Mucosa of rectum (tissue), 2 donors: ENCODE data around the gene GSS.
"Not testable (repeated sequence)": the region's sequence is repeated elsewhere in the genome, so short reads cannot be mapped to it uniquely, and the experiment has no call there.

Experiments used
- H3K27ac ChIP-seq, 2 donors: one replicate each; pipeline ENCODE4 v1.7.0; 2013; ENCODE audit warnings: inconsistent platforms in 2 of 2, low read depth in 2 of 2, low read length in 2 of 2
- H3K27me3 ChIP-seq, 2 donors: one replicate each; pipeline ENCODE4 v1.7.0; 2013; ENCODE audit warnings: low read length in 2 of 2; ENCODE audit not compliant: control insufficient read depth in 2 of 2, insufficient read depth in 2 of 2
- H3K36me3 ChIP-seq, 2 donors: one replicate each; pipeline ENCODE4 v1.7.0; 2013; ENCODE audit warnings: low read length in 2 of 2; ENCODE audit not compliant: control insufficient read depth in 2 of 2, insufficient read depth in 2 of 2
- H3K4me1 ChIP-seq, 2 donors: one replicate each; pipeline ENCODE4 v1.7.0; 2013; ENCODE audit warnings: low read length in 2 of 2, mild to moderate bottlenecking in 1 of 2; ENCODE audit not compliant: control insufficient read depth in 2 of 2, insufficient read depth in 2 of 2
- H3K4me3 ChIP-seq, 2 donors: one replicate each; pipeline ENCODE4 v1.7.0; 2013; ENCODE audit warnings: low read length in 2 of 2
- H3K9ac ChIP-seq, 2 donors: one replicate each; pipeline ENCODE4 v1.7.0; 2013; ENCODE audit warnings: low read length in 2 of 2, low read depth in 1 of 2, mild to moderate bottlenecking in 1 of 2
- H3K9me3 ChIP-seq, 2 donors: one replicate each; pipeline ENCODE4 v1.7.0; 2013; ENCODE audit warnings: low read length in 2 of 2; ENCODE audit not compliant: control insufficient read depth in 2 of 2
- donor health status: healthy.
- donor health status: Normal muscosa, but diverticular disease.

GSS gene

DNA sequence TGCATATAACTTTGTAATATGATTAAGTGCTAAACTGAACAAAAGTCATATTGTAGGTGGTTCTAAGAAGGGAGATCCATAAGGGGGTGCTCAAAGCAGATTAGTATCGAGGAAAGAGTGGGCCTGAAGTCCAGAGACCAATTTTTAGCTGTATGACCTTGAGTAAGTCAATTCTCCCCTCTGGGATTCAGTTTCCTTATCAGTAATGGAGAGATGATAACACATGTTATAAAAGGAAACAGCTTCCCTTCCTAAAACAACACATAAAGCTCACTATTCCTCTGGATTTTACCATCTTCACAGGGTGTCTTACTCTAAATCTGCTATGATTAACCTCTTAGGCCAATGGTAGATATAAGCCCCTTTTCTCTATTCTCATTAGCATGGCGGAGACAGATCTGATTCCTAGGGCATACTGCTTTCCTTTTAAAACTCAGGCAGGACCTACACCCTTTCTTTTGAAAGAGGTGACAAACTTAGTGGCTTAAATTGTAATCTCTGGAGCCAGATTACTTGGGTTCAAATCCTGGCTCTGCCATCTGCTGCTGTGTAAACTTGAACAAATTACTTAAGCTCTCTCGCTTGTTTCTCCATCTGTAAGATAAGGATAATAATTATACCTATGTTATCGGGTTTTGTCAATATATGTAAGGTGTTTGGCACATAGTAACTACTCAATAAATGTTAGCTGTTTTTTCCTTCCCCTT is 39.7 kb downstream of the GSS start:
- Histone ChIP-seq H3K36me3 (peaks cover 39 to 45% of the 10 kb centered on the region in 2 donors), H3K27ac (peak overlapping the region; percentile 78 to 87), H3K9me3 (no peaks in the 10 kb centered on the region), H3K9ac (peak overlapping the region in 1 of 2 donors; percentile 55), H3K27me3 (no peaks in the 10 kb centered on the region), H3K4me3 (no peak overlapping the region), H3K4me1 (peaks cover 27 to 48% of the 10 kb centered on the region in 2 donors)

- peaks cover 32 to 37% of the 10 kb centered on the region in 2 donors for H3K36me3 ChIP-seq
- H3K9ac ChIP-seq = peak overlapping the region; percentile 34 to 55
- H3K4me1 ChIP-seq = peaks cover 27 to 48% of the 10 kb centered on the region in 2 donors
- no peaks in the 10 kb centered on the region for H3K27me3 ChIP-seq
- H3K9me3 ChIP-seq = no peaks in the 10 kb centered on the region
- H3K4me3 ChIP-seq = no peak overlapping the region
- H3K27ac ChIP-seq = peak overlapping the region; percentile 78 to 87
These were observed 40.5 kb downstream of the GSS start for GRCh38 chr20:34915131-34915530.

- Histone ChIP-seq H3K36me3 (peaks cover under 1 to 6% of the 10 kb centered on the region in 2 donors), H3K4me3 (no peak overlapping the region), H3K9ac (peak overlapping the region in 1 of 2 donors; percentile 28), H3K27ac (peak overlapping the region; percentile 70), H3K9me3 (no peaks in the 10 kb centered on the region), H3K27me3 (no peaks in the 10 kb centered on the region), H3K4me1 (peaks cover 5 to 32% of the 10 kb centered on the region in 2 donors)
These were observed 47.8 kb downstream of the GSS start for GRCh38 chr20:34907616-34908469.

DNA sequence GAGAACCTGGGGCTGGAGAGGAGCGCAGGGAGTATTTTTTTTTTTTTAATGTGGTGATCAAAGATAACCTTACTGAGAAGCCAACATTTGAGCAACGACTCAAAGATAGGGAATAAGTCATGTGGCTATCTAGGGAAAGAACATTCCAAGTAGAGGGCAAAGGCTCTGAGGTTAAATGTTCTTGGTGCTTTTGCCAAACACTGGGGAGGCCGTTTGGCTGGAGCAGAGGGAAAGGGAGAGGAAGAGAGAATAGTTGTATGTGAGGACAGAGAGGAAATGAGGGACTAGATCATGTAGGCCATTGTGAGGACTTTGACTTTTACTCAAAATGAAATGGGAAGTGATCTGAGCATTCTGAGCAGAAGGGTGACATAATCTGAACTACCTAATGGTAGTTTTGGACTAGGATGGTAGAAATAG is 51.4 kb downstream of the GSS start:
- H3K27ac ChIP-seq = peak overlapping the region in 1 of 2 donors; percentile 26
- no peak overlapping the region for H3K9ac ChIP-seq
- peaks cover 5 to 7% of the 10 kb centered on the region in 2 donors for H3K36me3 ChIP-seq
- H3K4me3 ChIP-seq = no peak overlapping the region
- H3K27me3 ChIP-seq = no peaks in the 10 kb centered on the region
- no peaks in the 10 kb centered on the region for H3K9me3 ChIP-seq
- peaks cover 5 to 35% of the 10 kb centered on the region in 2 donors for H3K4me1 ChIP-seq

GRCh38 chr20:34898731-34899130 is 56.9 kb downstream of the GSS start:
- not testable (repeated sequence) for H3K9me3 ChIP-seq, H3K27me3 ChIP-seq, H3K9ac ChIP-seq, H3K27ac ChIP-seq, H3K4me3 ChIP-seq
- Histone ChIP-seq H3K4me1 (peaks cover 10 to 32% of the 10 kb centered on the region in 2 donors), H3K36me3 (peaks cover 5 to 11% of the 10 kb centered on the region in 2 donors)

GRCh38 chr20:34898129-34898528 is 57.5 kb downstream of the GSS start:
- not testable (repeated sequence) for H3K9me3 ChIP-seq, H3K9ac ChIP-seq, H3K27me3 ChIP-seq, H3K27ac ChIP-seq, H3K4me3 ChIP-seq
- H3K36me3 ChIP-seq = peaks cover 5 to 11% of the 10 kb centered on the region in 2 donors
- H3K4me1 ChIP-seq = peaks cover 10 to 26% of the 10 kb centered on the region in 2 donors

DNA sequence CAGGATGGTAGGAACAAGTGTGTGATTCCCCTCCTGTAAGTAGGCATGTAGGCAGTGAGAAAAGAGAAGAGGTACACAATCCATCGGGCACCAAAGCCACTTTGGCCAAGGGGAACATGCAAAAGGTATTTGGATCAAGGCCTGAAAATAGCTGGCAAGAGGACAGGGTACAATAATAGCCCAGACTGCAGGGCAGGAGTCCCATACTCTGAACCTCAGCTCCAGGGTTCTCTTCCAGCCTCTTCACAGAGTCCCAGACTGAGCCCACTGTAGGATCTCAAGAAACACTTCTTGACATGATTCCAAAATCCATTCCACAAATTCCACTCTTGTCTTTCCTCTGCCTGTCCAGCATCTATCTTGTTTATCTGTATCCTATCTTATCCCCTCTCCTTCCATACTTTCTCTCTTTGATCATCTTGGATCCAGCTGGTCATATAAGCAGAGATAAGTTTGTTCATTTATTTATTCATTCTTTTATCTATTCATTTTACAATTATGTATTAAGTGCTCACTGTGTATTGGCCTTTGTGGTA is 59.5 kb downstream of the GSS start:
- no peak overlapping the region for H3K4me3 ChIP-seq
- H3K27ac ChIP-seq = no peak overlapping the region

DNA sequence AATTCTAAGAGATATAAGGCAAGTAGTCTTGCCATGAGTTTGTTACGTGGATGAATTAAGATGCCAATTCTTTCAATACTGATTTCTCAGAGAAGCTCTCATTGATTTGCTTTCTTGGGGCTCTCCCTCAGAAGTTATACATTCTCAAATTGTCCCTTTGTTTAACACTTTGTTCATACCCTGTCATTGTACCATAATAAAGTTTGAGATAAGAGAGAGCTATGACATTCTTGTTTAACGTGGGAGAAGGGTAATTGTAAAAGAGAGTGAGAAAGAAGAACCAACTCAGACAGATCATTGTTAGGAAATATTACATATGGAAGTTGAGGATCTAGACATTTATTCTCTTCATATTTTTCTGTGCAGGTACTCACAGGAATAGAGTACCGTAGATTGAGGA is 60.1 kb downstream of the GSS start:
- Histone ChIP-seq H3K9me3 (no peaks in the 10 kb centered on the region), H3K27ac (peak overlapping the region in 1 of 2 donors; percentile 0), H3K36me3 (peaks cover 0 to 4% of the 10 kb centered on the region in 2 donors), H3K4me3 (no peak overlapping the region), H3K4me1 (peaks cover 10 to 30% of the 10 kb centered on the region in 2 donors), H3K27me3 (no peaks in the 10 kb centered on the region), H3K9ac (no peak overlapping the region)

More for the DNA sequence above, 59.5 kb downstream of the GSS start:
- H3K4me1 ChIP-seq = peaks cover 10 to 27% of the 10 kb centered on the region in 2 donors
- H3K36me3 ChIP-seq = peaks cover 0 to 4% of the 10 kb centered on the region in 2 donors
- H3K9me3 ChIP-seq = no peaks in the 10 kb centered on the region
- no peaks in the 10 kb centered on the region for H3K27me3 ChIP-seq
- no peak overlapping the region for H3K9ac ChIP-seq

DNA sequence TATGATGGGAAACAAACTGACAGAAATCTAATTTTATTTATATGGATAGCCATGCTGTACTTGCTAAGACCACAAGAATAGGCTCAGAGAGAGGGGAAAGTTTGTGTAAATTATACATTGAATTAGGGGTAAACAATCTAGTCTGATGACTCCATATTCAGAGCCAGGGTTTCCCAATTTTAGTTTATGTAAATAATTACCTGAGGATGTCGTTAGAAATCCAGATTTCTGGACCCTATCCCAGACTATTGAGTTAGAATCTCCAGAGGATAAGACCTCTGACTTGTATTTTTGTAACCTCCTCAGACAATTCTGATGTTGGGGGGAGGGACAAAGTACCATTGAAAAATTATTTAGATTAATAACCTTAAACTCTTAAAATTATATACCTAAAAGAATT is 60.9 kb downstream of the GSS start:
- Histone ChIP-seq H3K9ac (no peak overlapping the region), H3K27ac (no peak overlapping the region), H3K4me1 (peaks cover 10 to 35% of the 10 kb centered on the region in 2 donors), H3K36me3 (peaks cover 4% of the 10 kb centered on the region in 2 donors), H3K27me3 (no peaks in the 10 kb centered on the region), H3K9me3 (no peaks in the 10 kb centered on the region), H3K4me3 (no peak overlapping the region)

GRCh38 chr20:34892671-34893070 is 62.9 kb downstream of the GSS start:
- H3K9me3 ChIP-seq = no peaks in the 10 kb centered on the region
- H3K4me1 ChIP-seq = peaks cover 10 to 35% of the 10 kb centered on the region in 2 donors
- H3K4me3 ChIP-seq = no peak overlapping the region
- H3K36me3 ChIP-seq = peaks cover 4 to 9% of the 10 kb centered on the region in 2 donors
- H3K27ac ChIP-seq = no peak overlapping the region
- no peaks in the 10 kb centered on the region for H3K27me3 ChIP-seq
- H3K9ac ChIP-seq = no peak overlapping the region
